Measurements from ENCODE around the gene UCK1. TPM values are rescaled to one million over a fixed set of nuclear protein-coding genes. Genes with fewer than 3 reads are reported as not detected.
A peak's percentile ranks its signal among the peaks of the same experiment; 100 is the strongest.

UCK1 gene
- polyA plus RNA-seq, 2 of the 4 experiments (the other 2 are of a cell fraction), result 18.0 to 26.5 TPM

DNA sequence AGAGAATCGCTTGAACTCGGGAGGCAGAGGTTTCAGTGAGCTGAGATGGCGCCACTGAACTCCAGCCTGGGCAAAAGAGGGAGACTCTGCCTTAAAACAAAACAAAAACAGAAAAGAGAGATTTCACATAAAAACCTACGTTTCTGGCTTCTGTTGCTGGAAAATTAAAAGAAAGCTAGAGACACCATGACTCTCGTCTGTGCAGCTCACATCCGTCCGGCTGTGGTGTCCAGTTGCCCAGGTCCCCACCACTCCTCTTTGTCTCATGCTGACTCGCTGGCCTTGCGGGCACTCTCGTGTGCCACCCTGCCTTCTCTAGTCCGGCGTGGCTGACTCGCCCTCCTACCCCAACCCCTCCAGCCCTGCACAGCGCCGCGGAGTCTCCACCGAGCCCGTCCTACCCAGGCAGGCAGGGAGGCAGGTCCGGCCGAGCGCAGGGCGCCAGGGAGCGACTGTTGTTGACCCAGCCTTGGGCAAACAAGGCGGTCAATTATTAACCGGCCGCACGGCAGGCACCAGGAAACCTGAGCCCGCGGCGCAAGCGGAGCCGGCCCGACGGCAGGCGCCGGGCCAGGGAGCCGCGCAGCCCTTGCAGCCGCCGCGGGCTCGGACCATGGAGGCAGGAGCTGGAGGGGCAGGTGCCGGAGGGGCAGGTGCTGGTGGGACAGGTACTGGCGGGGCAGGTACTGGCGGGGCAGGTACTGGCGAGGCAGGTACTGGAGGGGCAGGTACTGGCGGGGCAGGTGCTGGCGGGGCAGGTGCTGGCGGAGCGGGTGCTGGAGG is 14.1 kb upstream of the UCK1 start, which contains the start of gene PRRT1B (continued):
- TF ChIP-seq CBX8 (IDR thresholded peaks at IDR 0.05) (no peak), CBX2 (IDR thresholded peaks at IDR 0.05; ENCODE audit: borderline replicate concordance, low read depth) (no peak), FOSL2 (IDR thresholded peaks at IDR 0.05) (no peak), FOSL2 (CRISPR knock-in tag; IDR thresholded peaks at IDR 0.05) (no peak), GATA3 (IDR thresholded peaks at IDR 0.05; ENCODE audit: borderline replicate concordance) (peak; percentile 57; the same call in 1 of the 2 replicates), TP53 (CRISPR knock-in tag; IDR thresholded peaks at IDR 0.05) (no peak), HDAC2 (IDR thresholded peaks at IDR 0.05) (no peak), KDM5A (IDR thresholded peaks at IDR 0.05) (no peak), RFX5 (IDR thresholded peaks at IDR 0.05) (no peak), JUN (IDR thresholded peaks at IDR 0.05) (0 out of 5 replicates have a peak, but pooled peaks of 1 of the 2 experiments have one; percentile 36)
- TF ChIP-seq, protein P1, sequence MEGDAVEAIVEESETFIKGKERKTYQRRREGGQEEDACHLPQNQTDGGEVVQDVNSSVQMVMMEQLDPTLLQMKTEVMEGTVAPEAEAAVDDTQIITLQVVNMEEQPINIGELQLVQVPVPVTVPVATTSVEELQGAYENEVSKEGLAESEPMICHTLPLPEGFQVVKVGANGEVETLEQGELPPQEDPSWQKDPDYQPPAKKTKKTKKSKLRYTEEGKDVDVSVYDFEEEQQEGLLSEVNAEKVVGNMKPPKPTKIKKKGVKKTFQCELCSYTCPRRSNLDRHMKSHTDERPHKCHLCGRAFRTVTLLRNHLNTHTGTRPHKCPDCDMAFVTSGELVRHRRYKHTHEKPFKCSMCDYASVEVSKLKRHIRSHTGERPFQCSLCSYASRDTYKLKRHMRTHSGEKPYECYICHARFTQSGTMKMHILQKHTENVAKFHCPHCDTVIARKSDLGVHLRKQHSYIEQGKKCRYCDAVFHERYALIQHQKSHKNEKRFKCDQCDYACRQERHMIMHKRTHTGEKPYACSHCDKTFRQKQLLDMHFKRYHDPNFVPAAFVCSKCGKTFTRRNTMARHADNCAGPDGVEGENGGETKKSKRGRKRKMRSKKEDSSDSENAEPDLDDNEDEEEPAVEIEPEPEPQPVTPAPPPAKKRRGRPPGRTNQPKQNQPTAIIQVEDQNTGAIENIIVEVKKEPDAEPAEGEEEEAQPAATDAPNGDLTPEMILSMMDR (IDR thresholded peaks at IDR 0.05), result no peak

DNA sequence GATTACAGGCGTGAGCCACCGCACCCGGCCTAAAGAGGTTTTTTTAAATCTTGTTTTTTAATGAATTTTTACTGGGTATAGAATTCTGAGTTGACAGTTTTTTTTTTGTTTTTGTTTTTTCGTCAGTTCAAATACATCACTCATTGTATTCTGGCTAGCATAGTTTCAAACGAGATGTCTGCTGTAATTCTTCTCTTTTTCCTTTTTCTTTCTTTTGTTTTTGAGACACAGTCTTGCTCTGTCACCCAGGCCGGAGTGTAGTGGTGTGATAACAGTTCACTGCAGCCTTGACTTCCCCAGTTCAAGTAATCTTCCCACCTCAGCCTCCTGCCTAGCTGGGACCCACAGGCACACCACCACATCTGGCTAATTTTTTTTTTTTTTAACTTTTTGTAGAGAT is 12.1 kb upstream of the UCK1 start:
- peaks cover 9% of the 10 kb centered on the region; the same call in 1 of the 3 replicates for H3K4me1 ChIP-seq
- FAIRE-seq (no peak), DNase-seq (ENCODE audit: low read depth in 1 of 2, low spot score in 1 of 2) (no peak), ATAC-seq (no peak)
- H3K4me2 ChIP-seq, result no peak overlapping the region
- peaks cover 34% of the 10 kb centered on the region for H3K9me3 ChIP-seq
- ChIA-PET POLR2A (no interaction called here), CTCF (interaction anchor here (0.7 to 1.8 kb wide), 4 partner anchors 7 to 212 kb away, joined by 3 to 4 read pairs (median 4); partner anchors contain the start of gene RAPGEF1)
- TF ChIP-seq, protein P2, sequence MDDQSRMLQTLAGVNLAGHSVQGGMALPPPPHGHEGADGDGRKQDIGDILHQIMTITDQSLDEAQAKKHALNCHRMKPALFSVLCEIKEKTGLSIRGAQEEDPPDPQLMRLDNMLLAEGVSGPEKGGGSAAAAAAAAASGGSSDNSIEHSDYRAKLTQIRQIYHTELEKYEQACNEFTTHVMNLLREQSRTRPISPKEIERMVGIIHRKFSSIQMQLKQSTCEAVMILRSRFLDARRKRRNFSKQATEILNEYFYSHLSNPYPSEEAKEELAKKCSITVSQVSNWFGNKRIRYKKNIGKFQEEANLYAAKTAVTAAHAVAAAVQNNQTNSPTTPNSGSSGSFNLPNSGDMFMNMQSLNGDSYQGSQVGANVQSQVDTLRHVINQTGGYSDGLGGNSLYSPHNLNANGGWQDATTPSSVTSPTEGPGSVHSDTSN (IDR thresholded peaks at IDR 0.05), result no peak
- TF ChIP-seq POLR2AphosphoS2 (conservative IDR thresholded peaks at IDR 0.05; ENCODE audit: low read length) (no peak), JUNB (IDR thresholded peaks at IDR 0.05) (no peak), HDAC2 (IDR thresholded peaks at IDR 0.05) (no peak)
- H3K4me3 ChIP-seq, result no peak overlapping the region
- no peak overlapping the region for H3K27ac ChIP-seq
- WGBS (ENCODE audit: missing lambda C conversion rate), result 63% methylated on average over 6 of the region's 6 CpGs

DNA sequence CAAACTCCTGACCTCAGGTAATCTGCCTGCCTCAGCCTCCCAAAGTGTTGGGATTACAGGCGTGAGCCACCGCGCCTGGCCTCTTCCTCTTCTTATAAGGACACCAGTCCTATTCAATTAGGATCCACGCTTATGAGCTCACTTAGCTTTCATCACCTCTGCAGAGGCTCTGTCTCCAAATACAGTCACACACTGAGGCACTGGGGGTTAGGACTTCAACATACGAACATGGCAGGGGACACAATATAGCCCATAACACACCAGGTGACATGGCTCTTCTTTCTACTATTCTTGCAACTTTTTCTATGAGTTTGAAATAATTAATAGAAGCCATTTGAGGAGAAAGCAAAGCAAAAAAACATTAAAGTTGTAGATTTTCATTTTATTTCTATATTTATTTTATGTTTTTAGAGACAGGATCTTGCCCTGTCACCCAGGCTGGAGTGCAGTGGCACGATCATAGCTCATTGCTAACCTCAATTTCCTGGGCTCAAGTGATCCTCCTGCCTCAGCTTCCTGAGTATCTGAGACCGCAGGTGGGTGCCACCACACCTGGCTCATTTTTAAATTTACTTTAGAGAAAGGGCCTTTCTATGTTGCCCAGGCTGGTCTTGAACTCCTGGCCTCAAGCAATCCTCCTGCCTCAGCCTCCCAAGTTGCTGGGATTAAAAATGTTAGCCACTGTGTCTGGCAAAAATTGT is 8.3 kb upstream of the UCK1 start:
- FAIRE-seq, result no peak
- Histone ChIP-seq H3K4me2 (no peak overlapping the region), H3K4me3 (no peak overlapping the region), H3K4me1 (no peaks in the 10 kb centered on the region), H3K27ac (no peak overlapping the region), H3K9me3 (peaks cover 39% of the 10 kb centered on the region)
- ChIA-PET POLR2A (no interaction called here), CTCF (interaction anchor here (0.7 to 1.8 kb wide), 3 partner anchors 8 to 196 kb away, joined by 3 to 5 read pairs (median 4); no protein-coding TSS in a partner anchor)
- no peak for ATAC-seq
- no peak for DNase-seq (ENCODE audit: low read depth in 1 of 2, low spot score in 1 of 2)
- 75% methylated on average over 7 of the region's 7 CpGs for WGBS (ENCODE audit: missing lambda C conversion rate)
- TF ChIP-seq ZNF302 (CRISPR knock-in tag; IDR thresholded peaks at IDR 0.05) (no peak), CBX2 (IDR thresholded peaks at IDR 0.05; ENCODE audit: borderline replicate concordance, low read depth) (no peak), HOXB13 (CRISPR knock-in tag; IDR thresholded peaks at IDR 0.05; ENCODE audit: low read depth) (no peak), NPAS2 (CRISPR knock-in tag; IDR thresholded peaks at IDR 0.05; ENCODE audit: borderline replicate concordance) (no peak), KDM1A (IDR thresholded peaks at IDR 0.05; ENCODE audit: low read depth) (no peak), MYC (IDR thresholded peaks at IDR 0.05; ENCODE audit: borderline replicate concordance, low read length) (no peak), NFE2L2 (conservative IDR thresholded peaks at IDR 0.05; ENCODE audit: low read length) (no peak)
- TF ChIP-seq, protein P3, sequence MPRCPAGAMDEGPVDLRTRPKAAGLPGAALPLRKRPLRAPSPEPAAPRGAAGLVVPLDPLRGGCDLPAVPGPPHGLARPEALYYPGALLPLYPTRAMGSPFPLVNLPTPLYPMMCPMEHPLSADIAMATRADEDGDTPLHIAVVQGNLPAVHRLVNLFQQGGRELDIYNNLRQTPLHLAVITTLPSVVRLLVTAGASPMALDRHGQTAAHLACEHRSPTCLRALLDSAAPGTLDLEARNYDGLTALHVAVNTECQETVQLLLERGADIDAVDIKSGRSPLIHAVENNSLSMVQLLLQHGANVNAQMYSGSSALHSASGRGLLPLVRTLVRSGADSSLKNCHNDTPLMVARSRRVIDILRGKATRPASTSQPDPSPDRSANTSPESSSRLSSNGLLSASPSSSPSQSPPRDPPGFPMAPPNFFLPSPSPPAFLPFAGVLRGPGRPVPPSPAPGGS (IDR thresholded peaks at IDR 0.05), result no peak
- TF ChIP-seq, protein P4, sequence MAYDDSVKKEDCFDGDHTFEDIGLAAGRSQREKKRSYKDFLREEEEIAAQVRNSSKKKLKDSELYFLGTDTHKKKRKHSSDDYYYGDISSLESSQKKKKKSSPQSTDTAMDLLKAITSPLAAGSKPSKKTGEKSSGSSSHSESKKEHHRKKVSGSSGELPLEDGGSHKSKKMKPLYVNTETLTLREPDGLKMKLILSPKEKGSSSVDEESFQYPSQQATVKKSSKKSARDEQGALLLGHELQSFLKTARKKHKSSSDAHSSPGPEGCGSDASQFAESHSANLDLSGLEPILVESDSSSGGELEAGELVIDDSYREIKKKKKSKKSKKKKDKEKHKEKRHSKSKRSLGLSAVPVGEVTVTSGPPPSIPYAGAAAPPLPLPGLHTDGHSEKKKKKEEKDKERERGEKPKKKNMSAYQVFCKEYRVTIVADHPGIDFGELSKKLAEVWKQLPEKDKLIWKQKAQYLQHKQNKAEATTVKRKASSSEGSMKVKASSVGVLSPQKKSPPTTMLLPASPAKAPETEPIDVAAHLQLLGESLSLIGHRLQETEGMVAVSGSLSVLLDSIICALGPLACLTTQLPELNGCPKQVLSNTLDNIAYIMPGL (CRISPR knock-in tag; IDR thresholded peaks at IDR 0.05; ENCODE audit: borderline replicate concordance), result no peak
- TF ChIP-seq, protein P5, sequence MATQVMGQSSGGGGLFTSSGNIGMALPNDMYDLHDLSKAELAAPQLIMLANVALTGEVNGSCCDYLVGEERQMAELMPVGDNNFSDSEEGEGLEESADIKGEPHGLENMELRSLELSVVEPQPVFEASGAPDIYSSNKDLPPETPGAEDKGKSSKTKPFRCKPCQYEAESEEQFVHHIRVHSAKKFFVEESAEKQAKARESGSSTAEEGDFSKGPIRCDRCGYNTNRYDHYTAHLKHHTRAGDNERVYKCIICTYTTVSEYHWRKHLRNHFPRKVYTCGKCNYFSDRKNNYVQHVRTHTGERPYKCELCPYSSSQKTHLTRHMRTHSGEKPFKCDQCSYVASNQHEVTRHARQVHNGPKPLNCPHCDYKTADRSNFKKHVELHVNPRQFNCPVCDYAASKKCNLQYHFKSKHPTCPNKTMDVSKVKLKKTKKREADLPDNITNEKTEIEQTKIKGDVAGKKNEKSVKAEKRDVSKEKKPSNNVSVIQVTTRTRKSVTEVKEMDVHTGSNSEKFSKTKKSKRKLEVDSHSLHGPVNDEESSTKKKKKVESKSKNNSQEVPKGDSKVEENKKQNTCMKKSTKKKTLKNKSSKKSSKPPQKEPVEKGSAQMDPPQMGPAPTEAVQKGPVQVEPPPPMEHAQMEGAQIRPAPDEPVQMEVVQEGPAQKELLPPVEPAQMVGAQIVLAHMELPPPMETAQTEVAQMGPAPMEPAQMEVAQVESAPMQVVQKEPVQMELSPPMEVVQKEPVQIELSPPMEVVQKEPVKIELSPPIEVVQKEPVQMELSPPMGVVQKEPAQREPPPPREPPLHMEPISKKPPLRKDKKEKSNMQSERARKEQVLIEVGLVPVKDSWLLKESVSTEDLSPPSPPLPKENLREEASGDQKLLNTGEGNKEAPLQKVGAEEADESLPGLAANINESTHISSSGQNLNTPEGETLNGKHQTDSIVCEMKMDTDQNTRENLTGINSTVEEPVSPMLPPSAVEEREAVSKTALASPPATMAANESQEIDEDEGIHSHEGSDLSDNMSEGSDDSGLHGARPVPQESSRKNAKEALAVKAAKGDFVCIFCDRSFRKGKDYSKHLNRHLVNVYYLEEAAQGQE (IDR thresholded peaks at IDR 0.05), result no peak
